Measurements from ENCODE around the gene ARHGAP24.

- TF ChIP-seq POLR2A (IDR thresholded peaks at IDR 0.05; ENCODE audit: low read depth, low read length): no peak
- TF ChIP-seq CTCF (IDR thresholded peaks at IDR 0.05; ENCODE audit: extremely low read depth in 1 of 2, insufficient read depth in 1 of 2, low read depth in 1 of 2, low read length in 2 of 2): no peak
- no peak for TF ChIP-seq MAX (IDR thresholded peaks at IDR 0.05; ENCODE audit: insufficient read depth, insufficient read length)
- no peak for TF ChIP-seq POLR2AphosphoS5 (IDR thresholded peaks at IDR 0.05; ENCODE audit: insufficient read depth, low read depth, low read length)
- TF ChIP-seq EZH2 (IDR thresholded peaks at IDR 0.05; ENCODE audit: borderline replicate concordance, low read depth, low read length, severe bottlenecking): no peak
- TF ChIP-seq FOS (IDR thresholded peaks at IDR 0.05; ENCODE audit: borderline replicate concordance, insufficient read depth, low read length): no peak
- no peak for TF ChIP-seq JUN (IDR thresholded peaks at IDR 0.05; ENCODE audit: borderline replicate concordance, insufficient read depth, insufficient read length, low read depth)
- no peak for TF ChIP-seq MYC (IDR thresholded peaks at IDR 0.05; ENCODE audit: low read depth, low read length)
- TF ChIP-seq GATA2 (IDR thresholded peaks at IDR 0.05; ENCODE audit: insufficient read depth, insufficient read length, low read depth, low read length): no peak
Observed at GRCh38 chr4:85591406-85592098, 116.6 kb downstream of the ARHGAP24 start.

Data from endothelial cell of umbilical vein (primary cell).